ENCODE results near the gene COL4A1. TPM values are rescaled to one million over a fixed set of nuclear protein-coding genes. Genes with fewer than 3 reads are reported as not detected.

COL4A1 gene
- total and polyA plus RNA-seq, 2 of the 13 experiments (the other 11 are each of a cell fraction or from before 2014, with no cell fraction given) = not detected

DNA sequence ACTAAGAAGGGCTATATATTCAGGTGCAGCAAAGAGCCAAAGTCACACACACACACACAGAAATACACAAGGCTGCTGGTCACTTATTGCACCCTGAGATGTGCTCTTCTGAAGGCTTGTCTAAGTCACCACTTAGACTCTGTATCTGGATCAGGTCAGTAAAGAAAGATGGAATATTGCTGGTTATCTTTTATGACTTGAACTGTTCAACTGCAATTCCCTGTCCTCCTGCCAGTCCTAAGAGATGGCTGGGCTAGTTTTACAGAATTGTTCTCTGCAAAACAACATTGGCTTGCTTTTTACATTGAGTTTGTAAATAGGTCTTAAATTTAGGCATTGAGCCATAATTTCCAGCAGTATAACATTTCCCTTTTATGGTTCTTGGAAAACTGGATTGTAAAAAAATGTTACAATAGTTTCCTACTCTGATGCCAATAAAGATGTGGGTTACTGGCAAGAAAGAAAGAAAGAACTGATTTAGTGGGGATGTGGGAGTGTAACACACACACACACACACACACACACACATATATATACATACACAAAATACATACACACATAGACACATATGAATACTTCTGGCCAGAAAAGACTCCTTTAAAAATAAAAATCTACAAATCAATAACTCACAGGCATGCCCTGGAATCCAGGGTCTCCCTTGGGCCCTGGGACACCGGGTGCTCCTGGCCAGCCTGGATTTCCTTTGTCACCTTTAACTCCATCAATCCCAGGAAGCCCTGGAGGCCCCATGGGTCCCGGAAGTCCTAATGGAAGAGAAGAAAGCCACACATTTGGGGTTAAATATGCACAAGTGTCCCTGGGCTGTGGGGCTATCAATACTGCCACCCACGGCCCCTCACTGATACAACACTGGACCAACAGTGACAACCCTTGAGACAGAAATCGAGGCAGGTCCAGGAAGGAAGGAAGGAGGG, 137.7 kb downstream of the COL4A1 start:
- no peaks in the 10 kb centered on the region for H3K79me2 ChIP-seq (ENCODE audit: insufficient read depth, low read length)
- intact Hi-C loops (cut with micrococcal nuclease; ENCODE audit: unreplicated experiment) = no loop called here
- ATAC-seq = no peak
- no peak overlapping the region for H3K4me3 ChIP-seq (replicated peaks in 1 of 3; ENCODE audit: insufficient read depth in 1 of 3, low read depth in 2 of 3, low read length in 3 of 3)
- no peaks in the 10 kb centered on the region for H3K9me3 ChIP-seq (ENCODE audit: low read length)
- no peak for DNase-seq (ENCODE audit: low spot score)
- no peak overlapping the region for H3K9ac ChIP-seq (ENCODE audit: insufficient read depth, low read depth, low read length)
- peaks cover 0 to 23% of the 10 kb centered on the region in 2 experiments; a peak in 3 of 5 replicates for H3K27me3 ChIP-seq (ENCODE audit: control insufficient read depth in 1 of 2, insufficient read depth in 2 of 2, low read length in 2 of 2)
- POLR2A ChIA-PET = no interaction called here
- H3K4me1 ChIP-seq (ENCODE audit: insufficient read depth, low read length) = no peaks in the 10 kb centered on the region
- CTCF ChIA-PET (ENCODE audit: low intra/inter-chr PET ratio, low total read pairs) = no interaction called here
- in situ Hi-C loops (cut with HindIII; ENCODE audit: extremely low pct_ligation_motif_present, low pct_unique_long_range_greater_than_20kb) = no loop called here
- no TSS peak for BruUV-seq (replicated peaks)
- no peak for TF ChIP-seq ZNF607 (CRISPR knock-in tag; IDR thresholded peaks at IDR 0.05; ENCODE audit: borderline replicate concordance)
- TF ChIP-seq ZBTB4 (CRISPR knock-in tag; IDR thresholded peaks at IDR 0.05; ENCODE audit: borderline replicate concordance) = no peak
- TF ChIP-seq ZNF530 (CRISPR knock-in tag; IDR thresholded peaks at IDR 0.05; ENCODE audit: low read depth) = no peak
- no peak for TF ChIP-seq YEATS2 (CRISPR knock-in tag; IDR thresholded peaks at IDR 0.05; ENCODE audit: borderline replicate concordance)
- no peak for TF ChIP-seq MAFG (CRISPR knock-in tag; IDR thresholded peaks at IDR 0.05)
- TF ChIP-seq ZNF816 (CRISPR knock-in tag; IDR thresholded peaks at IDR 0.05; ENCODE audit: borderline replicate concordance) = no peak
- TF ChIP-seq, protein P1, sequence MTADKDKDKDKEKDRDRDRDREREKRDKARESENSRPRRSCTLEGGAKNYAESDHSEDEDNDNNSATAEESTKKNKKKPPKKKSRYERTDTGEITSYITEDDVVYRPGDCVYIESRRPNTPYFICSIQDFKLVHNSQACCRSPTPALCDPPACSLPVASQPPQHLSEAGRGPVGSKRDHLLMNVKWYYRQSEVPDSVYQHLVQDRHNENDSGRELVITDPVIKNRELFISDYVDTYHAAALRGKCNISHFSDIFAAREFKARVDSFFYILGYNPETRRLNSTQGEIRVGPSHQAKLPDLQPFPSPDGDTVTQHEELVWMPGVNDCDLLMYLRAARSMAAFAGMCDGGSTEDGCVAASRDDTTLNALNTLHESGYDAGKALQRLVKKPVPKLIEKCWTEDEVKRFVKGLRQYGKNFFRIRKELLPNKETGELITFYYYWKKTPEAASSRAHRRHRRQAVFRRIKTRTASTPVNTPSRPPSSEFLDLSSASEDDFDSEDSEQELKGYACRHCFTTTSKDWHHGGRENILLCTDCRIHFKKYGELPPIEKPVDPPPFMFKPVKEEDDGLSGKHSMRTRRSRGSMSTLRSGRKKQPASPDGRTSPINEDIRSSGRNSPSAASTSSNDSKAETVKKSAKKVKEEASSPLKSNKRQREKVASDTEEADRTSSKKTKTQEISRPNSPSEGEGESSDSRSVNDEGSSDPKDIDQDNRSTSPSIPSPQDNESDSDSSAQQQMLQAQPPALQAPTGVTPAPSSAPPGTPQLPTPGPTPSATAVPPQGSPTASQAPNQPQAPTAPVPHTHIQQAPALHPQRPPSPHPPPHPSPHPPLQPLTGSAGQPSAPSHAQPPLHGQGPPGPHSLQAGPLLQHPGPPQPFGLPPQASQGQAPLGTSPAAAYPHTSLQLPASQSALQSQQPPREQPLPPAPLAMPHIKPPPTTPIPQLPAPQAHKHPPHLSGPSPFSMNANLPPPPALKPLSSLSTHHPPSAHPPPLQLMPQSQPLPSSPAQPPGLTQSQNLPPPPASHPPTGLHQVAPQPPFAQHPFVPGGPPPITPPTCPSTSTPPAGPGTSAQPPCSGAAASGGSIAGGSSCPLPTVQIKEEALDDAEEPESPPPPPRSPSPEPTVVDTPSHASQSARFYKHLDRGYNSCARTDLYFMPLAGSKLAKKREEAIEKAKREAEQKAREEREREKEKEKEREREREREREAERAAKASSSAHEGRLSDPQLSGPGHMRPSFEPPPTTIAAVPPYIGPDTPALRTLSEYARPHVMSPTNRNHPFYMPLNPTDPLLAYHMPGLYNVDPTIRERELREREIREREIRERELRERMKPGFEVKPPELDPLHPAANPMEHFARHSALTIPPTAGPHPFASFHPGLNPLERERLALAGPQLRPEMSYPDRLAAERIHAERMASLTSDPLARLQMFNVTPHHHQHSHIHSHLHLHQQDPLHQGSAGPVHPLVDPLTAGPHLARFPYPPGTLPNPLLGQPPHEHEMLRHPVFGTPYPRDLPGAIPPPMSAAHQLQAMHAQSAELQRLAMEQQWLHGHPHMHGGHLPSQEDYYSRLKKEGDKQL (CRISPR knock-in tag; IDR thresholded peaks at IDR 0.05; ENCODE audit: low read depth) = no peak
- TF ChIP-seq ZNF160 (CRISPR knock-in tag; IDR thresholded peaks at IDR 0.05) = no peak
- H3K27ac ChIP-seq (ENCODE audit: extremely low read length, insufficient read depth, low read length) = no peak overlapping the region
- no peak overlapping the region for H2AFZ ChIP-seq (ENCODE audit: low read length)
- FAIRE-seq = no peak
- 7% methylated on average over 4 of the region's 4 CpGs for WGBS (ENCODE audit: low lambda C conversion rate)
- H3K4me2 ChIP-seq (ENCODE audit: low read depth, low read length) = no peak overlapping the region
- H3K36me3 ChIP-seq (replicated peaks in 1 of 2; ENCODE audit: control insufficient read depth in 1 of 2, insufficient read depth in 2 of 2, low read length in 2 of 2) = no peaks in the 10 kb centered on the region
- no peaks in the 10 kb centered on the region for H4K20me1 ChIP-seq (ENCODE audit: insufficient read depth, low read length)
